Glutamatergic neuron (in vitro differentiated cells): ENCODE data around the gene THSD4. TPM values are rescaled to one million over a fixed set of nuclear protein-coding genes. Genes with fewer than 3 reads are reported as not detected.

Experiments used
- DNase-seq: peaks from one replicate; pipeline ENCODE4 v3.0.0; 2022
- H3K27ac Mint-ChIP-seq: one replicate; pipeline ENCODE4 v1.8.0; 2020; ENCODE audit warnings: mild to moderate bottlenecking, mixed read lengths, inconsistent platforms; ENCODE audit not compliant: unreplicated experiment
- H3K27me3 Mint-ChIP-seq: one replicate; pipeline ENCODE4 v1.8.0; 2020; ENCODE audit warnings: mild to moderate bottlenecking, moderate library complexity, mixed read lengths, inconsistent platforms; ENCODE audit not compliant: unreplicated experiment
- H3K36me3 Mint-ChIP-seq: one replicate; pipeline ENCODE4 v1.8.0; 2020; ENCODE audit warnings: mild to moderate bottlenecking, mixed read lengths, inconsistent platforms; ENCODE audit not compliant: unreplicated experiment
- H3K4me1 Mint-ChIP-seq: one replicate; pipeline ENCODE4 v1.8.0; 2020; ENCODE audit warnings: mild to moderate bottlenecking, low read depth, mixed read lengths, inconsistent platforms; ENCODE audit not compliant: unreplicated experiment
- H3K4me3 Mint-ChIP-seq: one replicate; pipeline ENCODE4 v1.8.0; 2020; ENCODE audit warnings: mild to moderate bottlenecking, mixed read lengths, inconsistent platforms; ENCODE audit not compliant: unreplicated experiment
- H3K9me3 Mint-ChIP-seq: one replicate; pipeline ENCODE4 v1.8.0; 2020; ENCODE audit warnings: mild to moderate bottlenecking, moderate library complexity, mixed read lengths, inconsistent platforms; ENCODE audit not compliant: unreplicated experiment
- CTCF ChIP-seq: fragments of 200-600 bp; sonication (generic); IDR thresholded peaks from one replicate; pipeline ENCODE4 v1.5.0; 2021; ENCODE audit not compliant: partially characterized antibody, unreplicated experiment
- total RNA-seq: library from RNA; stranded (reverse); fragmentation: NEBNext Ultra II Directional; extraction: Animal tissue kit (Norgen Biotek cat#: 25700); gene quantifications from one replicate; pipeline ENCODE4 v1.2.1, GENCODE V29; 2021; ENCODE audit not compliant: unreplicated experiment

The THSD4 gene
- total RNA-seq, 1 donor from 2014 or later = 12.3 TPM

- Mint-ChIP-seq H3K4me3 (no peak overlapping the region), H3K4me1 (peaks cover 11% of the 10 kb centered on the region), H3K27me3 (no peaks in the 10 kb centered on the region), H3K27ac (no peak overlapping the region), H3K9me3 (no peaks in the 10 kb centered on the region), H3K36me3 (no peaks in the 10 kb centered on the region)
- no peak for DNase-seq
- TF ChIP-seq CTCF = no peak
Observed at GRCh38 chr15:71333136-71333700, 217.9 kb downstream of the THSD4 start.

- Mint-ChIP-seq H3K4me3 (no peak overlapping the region), H3K27me3 (no peaks in the 10 kb centered on the region), H3K9me3 (no peaks in the 10 kb centered on the region), H3K36me3 (no peaks in the 10 kb centered on the region), H3K27ac (no peak overlapping the region), H3K4me1 (peaks cover 11% of the 10 kb centered on the region)
- TF ChIP-seq CTCF = no peak
- DNase-seq = no peak
Observed at GRCh38 chr15:71333839-71334238, 218.6 kb downstream of the THSD4 start.

DNA sequence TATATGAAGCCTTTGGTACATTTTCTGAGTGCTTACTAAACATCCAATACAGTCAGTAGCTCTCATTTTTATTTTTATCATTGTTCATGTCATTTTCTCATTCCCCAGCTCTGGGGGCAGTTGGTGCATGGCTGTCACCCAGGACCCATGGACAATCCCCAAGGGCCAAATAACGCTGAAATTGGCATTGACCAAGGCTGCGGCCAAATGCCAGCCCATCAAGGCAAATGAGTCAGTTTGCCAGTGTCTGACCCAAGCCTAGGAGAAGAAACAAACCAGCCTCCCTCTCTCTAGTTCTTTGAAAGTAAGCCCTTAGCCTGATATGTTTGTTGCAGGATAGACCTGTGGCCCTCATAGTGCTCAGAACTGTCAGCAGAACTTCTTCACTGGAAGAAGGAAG lies 219.2 kb downstream of the THSD4 start:
- Mint-ChIP-seq H3K9me3 (no peaks in the 10 kb centered on the region), H3K36me3 (no peaks in the 10 kb centered on the region), H3K4me1 (peaks cover 11% of the 10 kb centered on the region), H3K27ac (peak overlapping the region; percentile 23), H3K27me3 (no peaks in the 10 kb centered on the region), H3K4me3 (no peak overlapping the region)
- DNase-seq = no peak
- no peak for TF ChIP-seq CTCF

- H3K4me1 Mint-ChIP-seq = peaks cover 11% of the 10 kb centered on the region
- H3K27me3 Mint-ChIP-seq = no peaks in the 10 kb centered on the region
- no peak for TF ChIP-seq CTCF
- H3K4me3 Mint-ChIP-seq = no peak overlapping the region
- no peak overlapping the region for H3K27ac Mint-ChIP-seq
- no peaks in the 10 kb centered on the region for H3K36me3 Mint-ChIP-seq
- DNase-seq = peak; percentile 20
- H3K9me3 Mint-ChIP-seq = no peaks in the 10 kb centered on the region
Observed at GRCh38 chr15:71334873-71335272, 219.6 kb downstream of the THSD4 start.

DNA sequence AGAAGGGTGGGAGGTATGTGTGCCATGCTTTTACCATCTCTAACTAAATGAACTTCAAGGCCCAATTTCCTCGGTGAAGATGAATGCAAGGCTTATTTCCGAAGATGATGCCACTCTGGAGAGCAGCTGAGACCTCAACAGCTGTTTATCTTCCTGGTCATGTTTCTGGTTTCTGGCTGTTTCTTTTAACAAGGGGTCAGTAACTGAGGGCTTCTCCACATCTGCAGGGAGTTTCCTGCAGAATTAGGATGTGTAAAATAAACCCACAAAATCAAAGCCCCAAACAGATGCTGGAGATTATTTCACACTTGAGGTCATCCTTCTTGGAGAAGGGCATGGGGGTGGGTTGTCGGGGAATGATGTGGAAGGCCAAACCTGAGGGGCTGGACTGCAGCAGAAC lies 220.3 kb downstream of the THSD4 start:
- H3K4me1 Mint-ChIP-seq = peaks cover 11% of the 10 kb centered on the region
- DNase-seq = no peak
- H3K27ac Mint-ChIP-seq = no peak overlapping the region
- no peaks in the 10 kb centered on the region for H3K9me3 Mint-ChIP-seq
- no peak for TF ChIP-seq CTCF
- H3K27me3 Mint-ChIP-seq = no peaks in the 10 kb centered on the region
- H3K36me3 Mint-ChIP-seq = no peaks in the 10 kb centered on the region
- H3K4me3 Mint-ChIP-seq = no peak overlapping the region
